K562 (cell line): ENCODE data around the gene PDE8B. TPM values are rescaled to one million over a fixed set of nuclear protein-coding genes. Genes with fewer than 3 reads are reported as not detected.

Source experiments
- ATAC-seq: fragments of 200-7000 bp; cut with Tn5 transposase; 3 replicates; pipeline ENCODE4 v1.9.1; 2020; ENCODE audit warnings: moderate library complexity
- BruUV-seq: library from RNA; stranded (reverse); fragments of 400-500 nt; replicated peaks from 2 replicates; lab custom pipeline; 2021; lab: Mats Ljungman, UMichigan
- CTCF ChIA-PET: fragments of 300-600 bp; formaldehyde crosslinking; extraction: SDS; loops from one replicate; lab custom pipeline; 2021; ENCODE audit warnings: low intra/inter-chr PET ratio; lab: Yijun Ruan, JAX
- POLR2A ChIA-PET: fragments of 300-600, 350-650 bp; sonication (Branson Sonifier 250); formaldehyde crosslinking; extraction: SDS; loops from one replicate; lab custom pipeline; 2021; ENCODE audit warnings: antibody characterized with exemption, inconsistent platforms; lab: Yijun Ruan, JAX
- DNase-seq, 4 experiments: peaks; one replicate each; pipeline versions ENCODE4 v3.0.0 to v3.0.0-alpha.2; 2011 to 2018; ENCODE audit warnings: low spot score in 3 of 4, mixed read lengths in 3 of 4; ENCODE audit errors: extremely low read depth in 1 of 4
- FAIRE-seq: peaks from 2 replicates; lab custom pipeline; 2011; peaks lifted over from hg19 to GRCh38; lab: Jason Lieb, UNC
- H2AFZ ChIP-seq: 2 replicates; pipeline ENCODE4 v1.6.0; 2011; ENCODE audit warnings: low read depth, low read length, control low read depth, inconsistent platforms
- H3K27ac ChIP-seq: fragments of 200-600 bp; 3 replicates; pipeline ENCODE4 v1.8.0; 2011; ENCODE audit warnings: low read depth, mild to moderate bottlenecking, control low read depth, inconsistent platforms, low read length, moderate library complexity, mixed read lengths; ENCODE audit errors: extremely low read depth
- H3K27me3 ChIP-seq, 2 experiments: fragments of 300-600 bp in 1 of 2; 2 replicates in 1 of 2; 3 replicates in 1 of 2; pipeline versions ENCODE4 v1.6.0 to v1.8.0; 2011; ENCODE audit warnings: inconsistent platforms in 2 of 2, low read length in 2 of 2, mild to moderate bottlenecking in 1 of 2, mixed read lengths in 1 of 2, moderate library complexity in 1 of 2; ENCODE audit not compliant: control insufficient read depth in 2 of 2, insufficient read depth in 2 of 2
- H3K36me3 ChIP-seq: fragments of 300-600 bp; 3 replicates; pipeline ENCODE4 v1.8.0; 2011; ENCODE audit warnings: mild to moderate bottlenecking, low read length, inconsistent platforms; ENCODE audit not compliant: control insufficient read depth, insufficient read depth
- H3K4me1 ChIP-seq, 2 experiments: fragments of 200-600 bp in 1 of 2; replicated peaks in 1 of 2; 2 replicates in 1 of 2; 3 replicates in 1 of 2; pipeline versions ENCODE4 v1.5.1 to v1.8.0; 2011; ENCODE audit warnings: inconsistent platforms in 2 of 2, low read length in 2 of 2, mild to moderate bottlenecking in 1 of 2, mixed read lengths in 1 of 2, moderate library complexity in 1 of 2; ENCODE audit not compliant: control insufficient read depth in 2 of 2, insufficient read depth in 2 of 2
- H3K4me2 ChIP-seq: 2 replicates; pipeline ENCODE4 v1.6.1; 2011; ENCODE audit warnings: low read length, control low read depth, inconsistent platforms, mixed read lengths; ENCODE audit not compliant: insufficient read depth
- H3K4me3 ChIP-seq: fragments of 200-600 bp; sonication (generic), shearing (Covaris generic); 2 replicates; pipeline ENCODE4 v1.5.1; 2016; ENCODE audit warnings: control low read depth, inconsistent platforms
- H3K79me2 ChIP-seq: fragments of 200-600 bp; 3 replicates; pipeline ENCODE4 v1.8.0; 2011; ENCODE audit warnings: low read length, inconsistent platforms; ENCODE audit not compliant: control insufficient read depth, insufficient read depth
- H3K9ac ChIP-seq, 2 experiments: 2 replicates each; pipeline versions ENCODE4 v1.6.0 to v1.6.1; 2011; ENCODE audit warnings: low read depth in 2 of 2, low read length in 2 of 2, control low read depth in 1 of 2, inconsistent platforms in 1 of 2, mild to moderate bottlenecking in 1 of 2, mixed read lengths in 1 of 2; ENCODE audit not compliant: insufficient read depth in 1 of 2
- H3K9me1 ChIP-seq: one replicate; pipeline ENCODE4 v1.6.0; 2011; ENCODE audit warnings: inconsistent platforms, mild to moderate bottlenecking, low read length, moderate library complexity; ENCODE audit not compliant: control insufficient read depth, insufficient read depth
- H3K9me3 ChIP-seq: replicated peaks from 2 replicates; pipeline ENCODE4 v1.5.1; 2011; ENCODE audit warnings: low read depth, low read length, inconsistent platforms; ENCODE audit not compliant: control insufficient read depth, insufficient read depth
- H4K20me1 ChIP-seq: replicated peaks from 2 replicates; pipeline ENCODE4 v1.6.1; 2011; ENCODE audit warnings: low read length, inconsistent platforms, mixed read lengths; ENCODE audit not compliant: control insufficient read depth, insufficient read depth
- BCL6 ChIP-seq: fragments of 250-450 bp; sonication (Bioruptor Pico); IDR thresholded peaks from 2 replicates; pipeline ENCODE4 v1.4.0; 2020
- CCAR2 ChIP-seq: fragments of 200-400 bp; formaldehyde crosslinking; IDR thresholded peaks from 2 replicates; pipeline ENCODE4 v1.6.1; 2017; ENCODE audit warnings: mild to moderate bottlenecking, low read depth, low read length
- CTBP1 ChIP-seq: fragments of 450-650 bp; IDR thresholded peaks from 2 replicates; pipeline ENCODE4 v1.6.1; 2016; ENCODE audit warnings: borderline replicate concordance
- MEF2A ChIP-seq: IDR thresholded peaks from 2 replicates; pipeline ENCODE4 v1.6.1; 2011; ENCODE audit warnings: low read depth, mild to moderate bottlenecking, low read length, moderate library complexity; ENCODE audit not compliant: control insufficient read depth
- PREB ChIP-seq: sonication (generic); formaldehyde crosslinking; IDR thresholded peaks from 2 replicates; pipeline ENCODE4 v1.8.1; 2023; ENCODE audit warnings: mild to moderate bottlenecking, missing genetic modification reagents
- ZZZ3 ChIP-seq: fragments of 450-650 bp; IDR thresholded peaks from 2 replicates; pipeline ENCODE4 v1.6.1; 2016; ENCODE audit warnings: antibody characterized with exemption, mild to moderate bottlenecking, moderate library complexity
- WGBS: fragments of 100-300 bp; shearing (Covaris generic); methylation state at CpG from one replicate; pipeline ENCODE4 v1.1.6; 2016; ENCODE audit warnings: low coverage, mixed read lengths; ENCODE audit not compliant: insufficient coverage; ENCODE audit errors: missing lambda C conversion rate; 5-methylcytosine and 5-hydroxymethylcytosine counted together
- in situ Hi-C: fragments of 300-500 bp; cut with MboI; formaldehyde crosslinking; loops from 4 replicates; pipeline ENCODE4 v1.15.0; 2018; ENCODE audit warnings: inconsistent platforms, mixed read lengths
- intact Hi-C: fragments of 100-400 bp; cut with micrococcal nuclease; formaldehyde crosslinking; loops from 2 replicates; pipeline ENCODE4 v1.14.2; 2022
- polyA plus RNA-seq, 8 experiments: library from polyadenylated mRNA; depleted of rRNA in 4 of 8; stranded (reverse) in 5 of 8; unstranded in 3 of 8; fragments of >200 nt; fragmentation: Nextera tagmentation in 2 of 8; fragmentation: Illumina TruSeq in 1 of 8; extraction: Ambion mirVana in 2 of 8; extraction: Trizol in 1 of 8; gene quantifications; 2 replicates each; pipeline versions ENCODE4 v1.2.1 to v1.2.3, GENCODE V29; 2011 to 2014; ENCODE audit warnings: inconsistent platforms in 1 of 8, missing spikeins in 1 of 8
- total RNA-seq, 7 experiments: library from RNA; depleted of rRNA in 6 of 7; stranded (reverse); fragments of >200 nt in 6 of 7; fragmentation: Illumina TruSeq in 2 of 7; extraction: Trizol in 2 of 7; gene quantifications; 2 replicates each; pipeline versions ENCODE4 v1.2.1 to v1.2.3, GENCODE V29; 2011 to 2021; ENCODE audit warnings: low replicate concordance in 1 of 7

PDE8B gene
- total and polyA plus RNA-seq, 9 of the 15 experiments (the other 6 are each of a cell fraction or from before 2014, with no cell fraction given), result 0.15 to 0.28 TPM; not detected in 7

GRCh38 chr5:77390221-77390620 lies 179.7 kb downstream of the PDE8B start:
- no peak overlapping the region for H3K4me3 ChIP-seq
- no peak overlapping the region for H3K4me2 ChIP-seq
- H2AFZ ChIP-seq, result no peak overlapping the region
- TF ChIP-seq CCAR2 (no peak), CTBP1 (no peak), ZZZ3 (no peak), BCL6 (CRISPR knock-in tag) (no peak), MEF2A (no peak)
- H4K20me1 ChIP-seq, result no peaks in the 10 kb centered on the region
- H3K9ac ChIP-seq, result no peak overlapping the region
- H3K27me3 ChIP-seq, result peaks cover 17 to 30% of the 10 kb centered on the region in 2 experiments
- H3K27ac ChIP-seq, result no peak overlapping the region
- ChIA-PET POLR2A (no interaction called here), CTCF (no interaction called here)
- in situ Hi-C loops (no loop called here), intact Hi-C loops (no loop called here)
- DNase-seq (no peak), ATAC-seq (no peak), FAIRE-seq (no peak)
- H3K4me1 ChIP-seq, result no peaks in the 10 kb centered on the region
- WGBS, result 3% methylated on average over 3 of the region's 3 CpGs
- no peaks in the 10 kb centered on the region for H3K9me1 ChIP-seq
- H3K36me3 ChIP-seq, result no peaks in the 10 kb centered on the region
- no peaks in the 10 kb centered on the region for H3K9me3 ChIP-seq
- no TSS peak for BruUV-seq
- no peaks in the 10 kb centered on the region for H3K79me2 ChIP-seq

- intact Hi-C loops, result no loop called here
- POLR2A ChIA-PET, result no interaction called here
Measured at GRCh38 chr5:77390795-77391194, 180.3 kb downstream of the PDE8B start.

More at GRCh38 chr5:77390795-77391194, 180.3 kb downstream of the PDE8B start:
- H3K9ac ChIP-seq, result no peak overlapping the region
- H3K27ac ChIP-seq, result no peak overlapping the region
- peaks cover 17 to 30% of the 10 kb centered on the region in 2 experiments for H3K27me3 ChIP-seq
- no TSS peak for BruUV-seq
- FAIRE-seq, result no peak
- no peak for TF ChIP-seq PREB (CRISPR knock-in tag)
- TF ChIP-seq, all 486 proteins: peak for 0
- ATAC-seq (no peak), DNase-seq (no peak)
- WGBS, result 0% methylated on average over 2 of the region's 2 CpGs
- no peaks in the 10 kb centered on the region for H3K4me1 ChIP-seq
- no peaks in the 10 kb centered on the region for H3K36me3 ChIP-seq
- in situ Hi-C loops, result no loop called here
- H3K79me2 ChIP-seq, result no peaks in the 10 kb centered on the region
- H3K4me3 ChIP-seq, result no peak overlapping the region
- H4K20me1 ChIP-seq, result no peaks in the 10 kb centered on the region
- CTCF ChIA-PET, result no interaction called here
- no peak overlapping the region for H2AFZ ChIP-seq
- no peaks in the 10 kb centered on the region for H3K9me1 ChIP-seq
- no peaks in the 10 kb centered on the region for H3K9me3 ChIP-seq
- H3K4me2 ChIP-seq, result no peak overlapping the region
